Osteocyte (in vitro differentiated cells): Measurements from ENCODE around the gene TNFAIP8L3. TPM values are rescaled to one million over a fixed set of nuclear protein-coding genes. Genes with fewer than 3 reads are reported as not detected.

Source experiments
- DNase-seq: peaks from one replicate; pipeline ENCODE4 v3.0.0; 2021; ENCODE audit warnings: mixed read lengths; ENCODE audit not compliant: unreplicated experiment; ENCODE audit errors: extremely low spot score
- H3K27ac Mint-ChIP-seq: one replicate; pipeline ENCODE4 v1.8.0; 2021; ENCODE audit warnings: mild to moderate bottlenecking, mixed read lengths; ENCODE audit not compliant: unreplicated experiment
- H3K27me3 Mint-ChIP-seq: one replicate; pipeline ENCODE4 v1.8.0; 2021; ENCODE audit warnings: mixed read lengths; ENCODE audit not compliant: unreplicated experiment
- H3K36me3 Mint-ChIP-seq: one replicate; pipeline ENCODE4 v1.8.0; 2021; ENCODE audit warnings: mixed read lengths; ENCODE audit not compliant: unreplicated experiment
- H3K4me1 Mint-ChIP-seq: one replicate; pipeline ENCODE4 v1.8.0; 2021; ENCODE audit warnings: mixed read lengths; ENCODE audit not compliant: unreplicated experiment
- H3K4me3 Mint-ChIP-seq: one replicate; pipeline ENCODE4 v1.8.0; 2021; ENCODE audit warnings: mild to moderate bottlenecking, moderate library complexity, mixed read lengths; ENCODE audit not compliant: unreplicated experiment
- H3K9me3 Mint-ChIP-seq: one replicate; pipeline ENCODE4 v1.8.0; 2021; ENCODE audit warnings: mixed read lengths; ENCODE audit not compliant: unreplicated experiment
- total RNA-seq: library from RNA; stranded (reverse); gene quantifications from 2 replicates; pipeline ENCODE4 v1.2.1, GENCODE V29; 2021
- TF ChIP-seq, protein P1 (sequence below): fragments of 200-600 bp; sonication (generic); IDR thresholded peaks from 2 replicates; pipeline ENCODE4 v1.5.0; 2021; ENCODE audit warnings: antibody characterized with exemption, mild to moderate bottlenecking, moderate library complexity

TNFAIP8L3 gene
- total RNA-seq, 1 donor from 2014 or later = 0.35 TPM

DNA sequence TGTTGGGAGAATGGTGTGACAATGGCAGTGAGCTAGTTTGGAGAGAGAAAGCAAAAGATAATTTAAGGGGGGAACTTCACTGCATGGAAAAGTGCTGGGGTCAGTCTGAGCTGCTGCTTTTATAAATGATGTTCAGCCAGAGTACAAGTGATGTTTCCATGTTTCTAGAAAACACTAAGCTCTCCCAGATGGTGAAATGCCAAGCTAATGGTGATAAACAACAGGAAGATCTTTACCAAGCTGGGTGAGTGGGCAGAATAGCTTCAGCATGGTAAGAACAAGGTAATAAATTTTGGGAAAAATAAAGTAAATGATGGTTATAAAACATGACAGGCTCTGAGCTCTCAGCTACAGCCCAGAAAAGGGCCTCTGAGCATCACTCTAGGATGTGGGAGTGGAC lies 29.4 kb downstream of the TNFAIP8L3 start:
- DNase-seq = no peak
- Mint-ChIP-seq H3K27ac (no peak overlapping the region), H3K4me1 (no peaks in the 10 kb centered on the region), H3K27me3 (peaks cover 41% of the 10 kb centered on the region), H3K4me3 (no peak overlapping the region), H3K9me3 (no peaks in the 10 kb centered on the region), H3K36me3 (no peaks in the 10 kb centered on the region)
- TF ChIP-seq, protein P1, sequence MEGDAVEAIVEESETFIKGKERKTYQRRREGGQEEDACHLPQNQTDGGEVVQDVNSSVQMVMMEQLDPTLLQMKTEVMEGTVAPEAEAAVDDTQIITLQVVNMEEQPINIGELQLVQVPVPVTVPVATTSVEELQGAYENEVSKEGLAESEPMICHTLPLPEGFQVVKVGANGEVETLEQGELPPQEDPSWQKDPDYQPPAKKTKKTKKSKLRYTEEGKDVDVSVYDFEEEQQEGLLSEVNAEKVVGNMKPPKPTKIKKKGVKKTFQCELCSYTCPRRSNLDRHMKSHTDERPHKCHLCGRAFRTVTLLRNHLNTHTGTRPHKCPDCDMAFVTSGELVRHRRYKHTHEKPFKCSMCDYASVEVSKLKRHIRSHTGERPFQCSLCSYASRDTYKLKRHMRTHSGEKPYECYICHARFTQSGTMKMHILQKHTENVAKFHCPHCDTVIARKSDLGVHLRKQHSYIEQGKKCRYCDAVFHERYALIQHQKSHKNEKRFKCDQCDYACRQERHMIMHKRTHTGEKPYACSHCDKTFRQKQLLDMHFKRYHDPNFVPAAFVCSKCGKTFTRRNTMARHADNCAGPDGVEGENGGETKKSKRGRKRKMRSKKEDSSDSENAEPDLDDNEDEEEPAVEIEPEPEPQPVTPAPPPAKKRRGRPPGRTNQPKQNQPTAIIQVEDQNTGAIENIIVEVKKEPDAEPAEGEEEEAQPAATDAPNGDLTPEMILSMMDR = no peak

DNA sequence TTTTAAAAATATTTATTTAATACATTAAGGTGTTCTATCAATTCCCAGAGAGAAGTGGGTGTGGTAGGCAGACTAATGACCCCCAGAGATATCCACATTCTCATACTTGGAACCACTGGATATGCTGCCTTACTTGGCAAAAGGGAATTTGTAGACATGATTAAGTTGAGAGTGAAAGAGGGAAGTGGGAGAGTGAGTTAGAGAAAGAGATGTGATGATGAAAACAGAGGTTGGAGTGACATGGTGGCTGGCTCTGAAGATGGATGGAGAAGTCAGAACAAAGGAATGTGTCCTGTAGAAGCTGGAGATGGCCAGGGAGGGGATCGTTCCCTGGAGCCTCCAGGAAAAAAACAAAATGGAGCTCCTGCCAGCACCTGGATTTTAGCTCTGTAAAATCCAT lies 32.0 kb downstream of the TNFAIP8L3 start:
- Mint-ChIP-seq H3K27me3 (peaks cover 55% of the 10 kb centered on the region), H3K9me3 (no peaks in the 10 kb centered on the region), H3K27ac (no peak overlapping the region), H3K4me3 (no peak overlapping the region), H3K4me1 (no peaks in the 10 kb centered on the region), H3K36me3 (no peaks in the 10 kb centered on the region)
- no peak for DNase-seq
- TF ChIP-seq, protein P1 = no peak

DNA sequence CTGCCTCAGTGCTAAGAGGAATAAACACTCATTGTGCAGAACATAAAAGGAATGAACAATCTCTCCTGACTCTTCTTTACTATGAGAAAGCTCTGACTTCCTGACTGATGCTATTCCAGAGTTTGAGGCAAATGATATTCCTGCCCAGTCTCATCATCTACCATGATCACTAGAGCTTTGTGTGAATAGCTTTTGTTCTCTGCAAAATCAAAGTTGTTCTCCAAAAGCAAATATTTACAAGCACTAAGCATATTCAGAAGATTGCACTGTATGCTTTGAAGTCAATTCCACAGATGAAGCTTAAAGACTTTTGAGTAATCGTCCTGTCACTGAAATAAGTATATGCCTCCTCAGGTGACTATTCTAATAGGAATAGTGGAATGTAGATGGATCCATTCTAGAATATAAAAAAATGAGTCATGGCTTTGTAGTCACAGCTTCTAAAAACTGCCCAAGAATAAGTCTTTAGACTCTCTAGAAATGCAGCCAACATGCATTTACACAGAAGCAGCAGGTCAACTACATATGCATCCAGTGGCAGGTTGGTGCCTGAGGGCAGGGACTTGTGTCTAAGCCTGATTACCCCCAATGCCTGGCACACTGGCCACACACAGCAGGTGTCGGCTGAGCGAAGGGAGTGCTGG lies 34.6 kb downstream of the TNFAIP8L3 start:
- TF ChIP-seq, protein P1 = no peak
- H3K27me3 Mint-ChIP-seq = peaks cover 45% of the 10 kb centered on the region
- no peak overlapping the region for H3K4me3 Mint-ChIP-seq
- no peak for DNase-seq
- no peaks in the 10 kb centered on the region for H3K4me1 Mint-ChIP-seq
- H3K9me3 Mint-ChIP-seq = no peaks in the 10 kb centered on the region
- no peaks in the 10 kb centered on the region for H3K36me3 Mint-ChIP-seq
- H3K27ac Mint-ChIP-seq = no peak overlapping the region

DNA sequence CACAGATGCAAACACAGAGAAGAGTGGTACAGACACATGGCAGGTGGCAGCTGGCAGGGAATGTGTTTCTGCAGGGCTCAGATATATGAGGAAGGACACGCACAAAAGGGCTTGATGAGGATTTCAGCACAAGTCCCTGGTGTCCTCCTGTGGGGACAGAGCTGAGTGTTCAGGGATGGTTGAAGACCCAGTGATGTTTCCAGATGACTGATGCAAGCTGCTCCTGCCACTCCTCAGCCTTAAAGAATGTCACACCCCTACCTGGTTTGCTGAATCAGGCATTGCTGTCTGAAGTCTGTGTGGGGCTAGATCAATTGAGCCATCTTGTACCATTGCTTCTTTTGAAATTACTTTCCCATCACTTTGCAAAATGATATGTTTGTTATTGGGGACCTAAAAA lies 40.2 kb downstream of the TNFAIP8L3 start:
- Mint-ChIP-seq H3K27me3 (peaks cover 43% of the 10 kb centered on the region), H3K27ac (no peak overlapping the region), H3K4me1 (peaks cover 1% of the 10 kb centered on the region), H3K9me3 (no peaks in the 10 kb centered on the region), H3K36me3 (no peaks in the 10 kb centered on the region), H3K4me3 (no peak overlapping the region)
- TF ChIP-seq, protein P1 = no peak
- DNase-seq = no peak

DNA sequence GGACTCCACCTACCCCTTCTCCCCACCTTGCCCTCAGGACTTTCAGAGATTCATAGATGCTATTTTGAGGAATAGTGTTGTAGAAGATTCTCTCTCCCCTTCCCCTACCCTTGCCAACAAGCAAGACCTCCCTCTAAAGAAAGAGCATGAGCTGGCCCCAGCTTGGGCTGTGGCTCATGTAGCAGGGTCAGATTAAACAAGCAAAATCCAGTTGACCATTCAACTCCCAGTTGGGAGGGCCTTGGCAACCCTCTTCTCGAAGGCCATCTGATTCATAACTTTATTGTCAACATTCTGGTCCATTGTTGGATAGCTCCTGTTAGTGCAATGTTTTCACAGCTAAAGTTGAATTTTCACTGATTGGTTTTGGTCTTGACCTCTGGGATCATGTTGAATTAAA lies 41.1 kb downstream of the TNFAIP8L3 start:
- peaks cover 36% of the 10 kb centered on the region for H3K27me3 Mint-ChIP-seq
- TF ChIP-seq, protein P1 = no peak

More for the DNA sequence above, 41.1 kb downstream of the TNFAIP8L3 start:
- H3K4me3 Mint-ChIP-seq = no peak overlapping the region
- no peaks in the 10 kb centered on the region for H3K36me3 Mint-ChIP-seq
- peaks cover 1% of the 10 kb centered on the region for H3K4me1 Mint-ChIP-seq
- no peak overlapping the region for H3K27ac Mint-ChIP-seq
- no peak for DNase-seq
- no peaks in the 10 kb centered on the region for H3K9me3 Mint-ChIP-seq
